GM21526 (cell line): Measurements from ENCODE around the gene NOTCH2.

ENCODE experiments used
- ATAC-seq: cut with Tn5 transposase; IDR thresholded peaks from one replicate; pipeline ENCODE4 v1.9.1; 2021; ENCODE audit warnings: moderate library complexity; ENCODE audit not compliant: unreplicated experiment, low FRiP score

The NOTCH2 gene

DNA sequence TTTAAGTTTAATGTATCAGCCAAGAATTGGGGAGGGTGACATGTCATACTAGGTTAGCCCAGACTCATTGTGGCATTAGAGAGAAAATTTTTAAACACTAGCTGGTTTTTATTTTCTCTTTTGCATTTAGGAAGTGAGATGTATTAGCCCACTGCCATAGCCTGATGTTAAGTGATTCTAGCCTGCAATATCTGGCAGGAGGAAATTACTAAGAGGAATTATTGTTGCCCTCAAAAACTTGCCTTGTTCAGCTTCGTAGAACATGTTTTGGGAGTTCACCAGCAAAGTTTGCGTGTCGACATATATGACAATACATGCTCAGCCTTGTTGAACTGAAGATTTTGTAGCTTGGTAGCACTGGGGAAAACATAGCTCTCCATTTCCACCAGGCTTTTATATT, 185.6 kb downstream of the NOTCH2 start:
- ATAC-seq, result no peak

DNA sequence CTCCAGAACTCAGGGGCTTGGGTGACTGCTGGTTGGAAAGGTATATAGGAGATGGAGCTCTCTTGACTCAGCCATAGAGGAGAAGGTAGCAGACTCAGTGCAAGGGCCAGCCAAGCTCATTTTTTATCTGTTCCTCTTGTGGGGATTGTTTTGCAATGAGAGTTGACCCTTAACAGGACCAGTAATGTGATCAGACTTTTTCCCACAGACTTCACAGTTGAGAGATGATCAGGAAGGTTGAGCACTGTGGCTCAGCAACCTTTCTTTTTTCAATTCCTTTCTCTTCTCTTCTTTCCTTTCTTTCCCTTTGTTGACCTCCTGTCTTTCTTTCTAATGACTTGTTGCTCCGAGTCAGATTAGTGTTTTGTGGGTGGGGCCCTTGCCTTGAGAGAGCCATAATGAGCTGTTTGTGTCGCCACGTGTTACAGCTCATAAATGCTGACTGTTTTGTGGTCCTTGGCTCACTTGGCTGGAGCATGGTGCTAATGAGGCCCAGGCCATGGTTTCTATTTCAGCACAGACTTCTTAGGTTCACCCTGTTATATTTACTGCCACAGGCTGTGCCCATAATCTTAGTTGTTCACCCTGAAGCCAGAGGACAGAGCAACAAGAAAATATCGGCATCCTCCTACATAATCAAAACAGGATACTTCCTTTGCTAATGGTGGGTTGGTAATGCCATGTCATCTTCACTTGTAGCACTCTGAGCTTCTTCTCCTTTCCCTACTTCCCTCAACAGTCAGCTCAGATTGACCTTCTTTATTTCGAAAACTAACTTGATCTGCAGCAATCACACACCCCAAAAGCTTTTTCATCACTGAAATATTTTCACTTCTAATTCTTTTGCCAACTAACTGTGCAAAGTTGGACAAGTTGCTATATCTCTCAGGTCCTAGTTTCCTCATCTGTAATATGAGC, 187.1 kb downstream of the NOTCH2 start:
- ATAC-seq, result no peak

DNA sequence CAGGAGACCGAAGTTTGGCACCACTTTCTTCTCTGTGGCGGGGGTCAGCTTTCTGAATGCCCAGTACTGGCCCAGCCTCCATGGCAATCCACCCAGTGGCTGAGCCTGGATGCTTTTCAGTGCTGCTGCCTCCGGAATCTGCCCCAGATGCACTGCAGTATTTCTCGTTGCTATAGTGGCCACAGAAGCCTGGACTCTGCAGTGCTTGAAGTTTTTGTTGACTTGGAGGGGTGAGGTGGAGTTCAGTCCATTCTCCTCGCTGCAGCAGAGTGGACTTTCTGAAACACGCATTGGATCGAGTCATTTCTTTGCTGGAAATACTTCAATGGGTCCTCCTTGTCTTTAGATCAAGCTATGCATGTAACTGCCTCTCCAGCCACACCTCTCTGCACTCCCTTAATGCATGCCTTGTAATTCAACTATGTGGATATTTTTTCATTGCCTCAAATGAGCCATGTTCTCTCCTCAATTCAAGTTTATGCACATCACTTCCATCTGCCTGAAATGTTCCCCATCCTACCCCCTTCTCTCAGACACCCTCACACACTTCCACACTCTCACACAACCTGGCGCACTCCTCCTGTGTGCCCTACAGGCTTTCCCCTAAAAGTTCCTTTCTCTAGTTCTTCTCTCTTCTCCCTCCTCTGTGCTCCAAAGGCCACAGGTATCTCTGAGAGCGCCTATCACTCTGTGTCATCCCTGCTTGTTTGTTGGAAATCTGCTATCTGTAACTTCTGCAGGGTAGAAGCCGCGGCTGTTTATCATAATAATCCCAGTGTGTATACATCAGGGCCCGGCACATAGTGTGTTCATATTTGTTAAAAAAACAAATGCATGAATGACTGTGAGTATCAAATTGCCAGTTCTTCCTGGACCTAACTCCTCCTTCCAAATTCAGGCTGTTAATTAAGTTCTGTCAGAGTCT, 189.7 kb downstream of the NOTCH2 start:
- ATAC-seq, result no peak

DNA sequence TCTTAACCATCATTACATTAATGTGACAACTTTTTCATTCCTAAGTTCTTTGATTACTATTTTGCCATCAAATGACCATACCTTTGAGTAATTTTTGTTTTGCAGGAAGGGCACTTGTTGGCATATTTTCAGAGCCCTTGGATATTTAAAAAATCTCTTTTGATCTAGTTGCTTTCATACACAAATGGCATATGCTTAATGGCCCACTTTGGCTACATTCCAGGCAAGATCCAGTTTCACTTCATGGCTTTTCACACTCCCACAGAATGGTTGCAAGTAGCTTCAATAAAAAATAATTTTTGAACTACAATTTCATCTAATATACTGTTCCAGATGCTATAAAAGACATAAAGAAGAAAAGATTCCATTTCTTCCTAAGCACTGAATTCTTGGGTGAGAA, 191.3 kb downstream of the NOTCH2 start:
- no peak for ATAC-seq

DNA sequence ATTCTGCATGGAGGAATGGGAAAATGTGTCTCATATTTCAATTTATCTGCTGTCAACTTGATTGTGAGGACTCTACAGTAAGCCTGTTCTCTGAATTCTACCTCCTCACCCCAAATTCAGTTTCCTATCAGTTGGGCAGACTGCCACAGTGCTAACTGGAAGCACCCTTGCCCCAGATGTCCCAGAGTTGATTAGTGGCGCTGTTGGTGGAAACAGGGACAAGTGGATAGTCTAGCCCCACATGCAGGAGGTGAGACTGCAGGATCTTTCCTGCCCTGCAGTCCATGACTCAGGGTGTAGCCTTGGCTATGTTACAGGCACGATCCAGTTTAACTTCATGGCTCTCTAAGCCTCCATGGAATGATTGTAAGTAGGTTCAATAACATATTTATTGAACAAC, 195.3 kb downstream of the NOTCH2 start:
- no peak for ATAC-seq

DNA sequence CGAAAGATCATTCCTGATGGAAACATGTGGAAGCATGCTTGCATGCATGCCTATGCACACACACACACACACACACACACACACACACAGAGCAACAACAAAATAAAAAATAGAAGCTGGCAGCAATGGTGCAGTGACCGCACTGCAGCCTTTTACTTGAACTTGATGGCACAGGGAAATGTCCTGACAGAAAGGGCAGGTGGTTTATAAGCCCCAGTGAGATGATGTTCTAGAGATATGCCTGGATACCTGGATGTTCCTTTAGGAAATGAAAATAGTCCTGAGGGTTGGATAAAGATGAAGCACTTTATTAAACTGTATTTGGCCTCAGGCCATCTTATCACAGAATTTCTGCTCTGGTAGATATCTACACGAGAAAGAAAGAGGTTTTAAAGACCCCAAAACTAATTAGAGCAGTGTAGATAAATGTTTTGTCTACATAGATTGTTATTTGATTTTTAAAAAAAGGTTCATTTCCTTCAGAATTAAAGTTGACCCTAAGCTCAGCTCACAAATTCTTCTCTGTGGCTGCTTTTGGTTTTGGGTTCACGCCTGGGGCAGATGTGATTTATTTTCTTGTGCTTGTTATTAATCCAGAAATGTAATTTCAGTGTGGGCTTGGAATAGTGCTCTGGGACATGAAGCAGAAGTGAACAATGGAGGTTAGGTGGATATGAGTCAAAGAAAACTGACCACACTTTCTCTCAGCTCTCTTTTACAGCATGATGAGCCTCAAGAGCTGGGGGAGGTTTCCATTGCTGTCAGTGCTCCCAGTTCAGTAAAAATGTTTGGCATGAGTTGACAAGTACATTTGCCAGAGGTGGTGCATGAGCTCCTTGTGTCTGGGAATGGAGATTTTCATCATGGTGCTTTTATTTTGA, 196.1 kb downstream of the NOTCH2 start:
- ATAC-seq, result no peak

DNA sequence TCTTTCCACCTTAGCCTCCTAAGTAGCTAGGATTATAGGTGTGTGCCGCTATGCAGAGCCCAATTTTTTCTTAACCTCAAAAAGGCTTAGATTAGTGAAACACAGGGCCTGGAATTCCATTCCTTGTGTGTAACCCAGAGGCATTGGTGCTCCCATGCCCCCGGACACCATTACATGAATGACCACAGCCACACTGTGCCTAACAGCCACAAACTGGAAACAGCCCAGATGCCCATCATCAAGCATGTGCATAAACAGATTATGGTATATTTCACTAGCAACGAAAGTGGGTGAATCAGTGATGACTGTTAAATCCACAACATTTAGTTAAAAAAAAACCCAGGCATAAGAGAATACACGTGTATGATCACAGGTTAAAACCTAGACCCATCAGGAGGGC, 197.6 kb downstream of the NOTCH2 start:
- ATAC-seq, result no peak

DNA sequence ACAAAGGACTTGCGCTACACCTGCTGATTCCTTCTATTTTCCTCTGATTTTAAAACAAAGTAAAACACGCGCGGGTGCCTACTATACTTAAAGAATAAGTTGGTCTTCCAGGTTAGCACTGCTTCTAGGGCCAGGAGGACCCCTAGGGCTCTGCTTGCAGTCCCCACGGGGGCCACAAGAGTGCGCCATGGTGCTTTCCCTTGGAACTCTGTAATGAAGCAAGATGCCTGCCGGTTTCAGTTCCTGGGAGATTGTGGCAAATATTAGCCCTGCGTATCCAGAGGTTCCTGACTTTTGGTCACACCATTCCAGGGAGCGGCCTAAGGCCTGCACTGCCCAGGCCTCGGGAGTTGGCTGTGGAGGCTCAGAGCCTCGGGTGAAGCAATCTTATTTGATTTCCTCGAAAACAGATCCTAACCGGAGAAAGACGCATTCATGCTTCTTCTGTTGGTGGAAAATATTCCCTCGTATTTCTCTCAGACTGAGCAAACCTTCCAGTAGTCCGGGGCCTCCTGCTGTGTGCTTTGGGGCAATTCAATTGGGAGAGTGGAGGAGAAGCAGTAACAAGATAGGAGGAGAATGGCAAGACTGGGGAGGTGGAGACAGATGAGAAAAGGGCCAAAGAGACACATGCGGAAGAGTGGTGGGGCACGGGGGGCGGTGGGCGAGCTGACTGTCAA, 198.4 kb downstream of the NOTCH2 start:
- no peak for ATAC-seq

DNA sequence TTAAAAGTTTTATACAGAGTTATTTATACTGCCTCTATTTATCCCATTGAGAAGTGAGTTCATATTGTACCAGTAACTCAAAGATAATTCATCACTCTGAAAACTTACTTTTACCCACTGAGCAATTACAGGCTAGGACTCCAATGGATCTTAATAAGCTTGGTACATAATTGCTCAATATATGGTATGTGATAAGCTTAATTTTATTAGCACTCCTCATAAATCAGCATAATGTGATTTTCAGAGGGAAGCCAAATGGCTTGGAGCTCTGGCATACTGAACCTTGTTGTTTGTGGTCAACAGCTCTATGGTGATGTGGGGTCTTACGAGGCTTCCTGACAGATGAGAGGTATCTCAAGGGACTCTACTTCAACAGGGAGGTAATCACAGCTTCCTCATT, 199.5 kb downstream of the NOTCH2 start:
- ATAC-seq, result no peak

DNA sequence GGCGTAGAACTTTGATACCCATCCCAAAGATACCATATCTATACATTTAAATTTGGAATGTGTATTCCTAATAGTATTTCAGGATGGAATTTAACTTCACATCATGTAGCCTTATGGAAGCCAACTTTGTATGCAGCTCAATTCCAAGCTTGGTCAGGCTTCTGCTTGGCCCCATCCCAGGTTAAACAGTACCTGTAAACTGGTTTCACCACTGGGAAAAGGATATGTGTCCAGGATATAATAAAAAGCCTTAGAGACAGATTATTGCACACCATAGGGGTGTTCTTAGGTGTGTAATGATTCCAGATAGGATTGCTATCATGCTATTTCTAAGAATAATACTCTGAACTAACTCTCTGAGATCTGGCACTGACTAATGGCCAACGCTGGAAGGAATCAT, 201.3 kb downstream of the NOTCH2 start:
- ATAC-seq, result no peak

DNA sequence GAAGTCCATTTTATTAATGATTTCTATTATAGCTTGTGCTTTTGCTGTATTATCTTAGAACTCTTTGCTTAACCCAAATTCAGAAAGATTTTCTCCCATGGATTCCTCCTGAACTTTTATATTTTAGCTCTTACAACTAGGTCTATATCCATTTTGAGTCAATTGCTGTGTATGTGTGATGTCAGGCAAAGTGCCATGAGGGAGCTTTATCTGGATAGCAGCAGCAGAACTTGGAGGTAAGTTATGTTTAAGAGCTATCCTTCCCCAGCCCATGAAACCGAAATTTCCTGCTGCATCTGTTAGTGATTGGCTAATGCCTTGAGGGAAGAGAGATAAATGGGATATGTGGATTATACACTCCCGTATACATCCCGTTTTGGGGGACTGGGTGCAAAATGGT, 203.0 kb downstream of the NOTCH2 start:
- no peak for ATAC-seq

DNA sequence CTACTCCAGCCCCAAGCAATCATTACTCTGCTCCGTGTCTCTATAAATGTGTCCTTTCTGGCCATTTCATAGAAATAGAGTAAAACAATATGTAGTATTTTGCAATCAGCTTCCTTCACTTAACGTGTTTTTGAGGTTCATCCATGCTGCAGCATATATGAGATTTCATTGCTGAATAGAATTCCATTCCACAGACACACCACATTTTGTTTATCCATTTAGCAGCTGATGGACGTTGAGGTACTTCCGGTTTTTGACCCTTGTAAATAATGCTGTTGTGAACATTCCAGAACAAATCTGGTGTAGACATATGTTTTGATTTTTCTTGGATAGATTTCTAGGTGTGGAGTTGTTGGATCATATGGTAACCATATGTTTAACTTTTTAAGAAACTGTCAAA, 203.8 kb downstream of the NOTCH2 start:
- no peak for ATAC-seq

DNA sequence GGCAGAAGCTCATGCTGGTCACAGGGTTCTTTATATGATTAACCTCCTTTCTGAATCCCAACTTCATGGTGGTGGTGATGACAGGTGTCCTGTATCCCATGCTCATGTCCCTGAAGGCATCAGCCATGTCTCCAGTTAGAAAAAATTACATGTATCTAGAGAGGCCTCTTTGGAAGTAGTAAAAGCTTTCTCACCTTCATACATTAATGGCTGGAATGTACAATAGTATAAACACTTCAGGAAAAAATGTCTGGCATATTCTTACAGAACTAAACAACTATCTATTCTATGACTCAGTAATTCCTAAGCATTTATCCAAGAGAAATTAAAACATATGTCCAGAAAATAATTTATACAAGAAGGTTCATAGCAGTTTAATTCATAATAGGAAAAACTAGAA, 207.2 kb downstream of the NOTCH2 start:
- no peak for ATAC-seq
